MM.1S (cell line): Measurements from ENCODE around the gene FBLN2.

Experiments
- DNase-seq: peaks from one replicate; pipeline ENCODE4 v3.0.0-alpha.2; 2015
- H2AFZ ChIP-seq: fragments of 300-600 bp; sonication (generic); 2 replicates; pipeline ENCODE4 v1.6.0; 2016; ENCODE audit warnings: antibody characterized with exemption, low read length
- H3F3A ChIP-seq: fragments of 300-600 bp; sonication (generic); 2 replicates; pipeline ENCODE4 v1.6.1; 2016; ENCODE audit warnings: mild to moderate bottlenecking, antibody characterized with exemption, low read length, moderate library complexity, mixed read lengths; ENCODE audit not compliant: insufficient read depth
- H3K27ac ChIP-seq: fragments of 300-600 bp; sonication (generic); 2 replicates; pipeline ENCODE4 v1.5.1; 2016; ENCODE audit warnings: mild to moderate bottlenecking, low read length
- H3K27me3 ChIP-seq: fragments of 300-600 bp; sonication (generic); replicated peaks from 2 replicates; pipeline ENCODE4 v1.6.0; 2016; ENCODE audit warnings: low read length; ENCODE audit not compliant: insufficient read depth
- H3K36me3 ChIP-seq: fragments of 300-600 bp; sonication (generic); replicated peaks from 2 replicates; pipeline ENCODE4 v1.6.1; 2016; ENCODE audit warnings: mild to moderate bottlenecking, low read length, mixed read lengths; ENCODE audit not compliant: insufficient read depth
- H3K4me1 ChIP-seq: fragments of 300-600 bp; sonication (generic); 2 replicates; pipeline ENCODE4 v1.6.1; 2016; ENCODE audit warnings: low read length, mixed read lengths
- H3K4me2 ChIP-seq: fragments of 300-600 bp; sonication (generic); 2 replicates; pipeline ENCODE4 v1.6.0; 2016; ENCODE audit warnings: low read depth, low read length
- H3K4me3 ChIP-seq: fragments of 300-600 bp; sonication (generic); 2 replicates; pipeline ENCODE4 v1.5.1; 2016; ENCODE audit warnings: low read length, mixed read lengths
- H3K79me2 ChIP-seq: fragments of 300-600 bp; sonication (generic); 2 replicates; pipeline ENCODE4 v1.6.1; 2016; ENCODE audit warnings: mixed run types, low read length, mixed read lengths
- H3K9ac ChIP-seq: fragments of 300-600 bp; sonication (generic); 2 replicates; pipeline ENCODE4 v1.6.1; 2016; ENCODE audit warnings: low read length, mixed read lengths
- H3K9me2 ChIP-seq: fragments of 300-600 bp; sonication (generic); replicated peaks from 2 replicates; pipeline ENCODE4 v1.6.1; 2016; ENCODE audit warnings: mild to moderate bottlenecking, low read length, mixed read lengths; ENCODE audit not compliant: insufficient read depth
- H3K9me3 ChIP-seq: fragments of 300-600 bp; sonication (generic); replicated peaks from 2 replicates; pipeline ENCODE4 v1.6.1; 2016; ENCODE audit warnings: mild to moderate bottlenecking, low read length, mixed read lengths; ENCODE audit not compliant: insufficient read depth
- H4K20me1 ChIP-seq: fragments of 300-600 bp; sonication (generic); 2 replicates; pipeline ENCODE4 v1.6.1; 2016; ENCODE audit warnings: mild to moderate bottlenecking, low read length, moderate library complexity, mixed read lengths; ENCODE audit not compliant: insufficient read depth
- CTCF ChIP-seq: fragments of 300-600 bp; sonication (generic); IDR thresholded peaks from 2 replicates; pipeline ENCODE4 v1.5.1; 2016; ENCODE audit warnings: antibody characterized with exemption, low read length, mixed read lengths
- EZH2 ChIP-seq: fragments of 300-600 bp; sonication (generic); optimal IDR thresholded peaks from 2 replicates; pipeline ENCODE3; 2017; ENCODE audit warnings: low read depth, mild to moderate bottlenecking, antibody characterized with exemption, low read length, mixed read lengths
- EZH2phosphoT487 ChIP-seq: fragments of 300-600 bp; sonication (generic); IDR thresholded peaks from 2 replicates; pipeline ENCODE4 v1.6.1; 2018; ENCODE audit warnings: antibody characterized with exemption, low read length

Gene FBLN2

GRCh38 chr3:13563321-13563720, 14.4 kb downstream of the FBLN2 start:
- no peak for DNase-seq
- no peaks in the 10 kb centered on the region for H3K79me2 ChIP-seq
- no peaks in the 10 kb centered on the region for H3F3A ChIP-seq
- no peaks in the 10 kb centered on the region for H3K9me3 ChIP-seq
- H3K27me3 ChIP-seq: peaks cover 79% of the 10 kb centered on the region
- H3K4me2 ChIP-seq: no peak overlapping the region
- H4K20me1 ChIP-seq: no peaks in the 10 kb centered on the region
- TF ChIP-seq EZH2phosphoT487 (no peak), EZH2 (no peak), CTCF (no peak)
- H2AFZ ChIP-seq: no peak overlapping the region
- no peak overlapping the region for H3K27ac ChIP-seq
- H3K36me3 ChIP-seq: no peaks in the 10 kb centered on the region
- no peak overlapping the region for H3K9ac ChIP-seq
- no peaks in the 10 kb centered on the region for H3K9me2 ChIP-seq
- H3K4me1 ChIP-seq: no peaks in the 10 kb centered on the region
- no peak overlapping the region for H3K4me3 ChIP-seq

- no peaks in the 10 kb centered on the region for H4K20me1 ChIP-seq
- no peaks in the 10 kb centered on the region for H3K9me2 ChIP-seq
- no peak overlapping the region for H3K9ac ChIP-seq
- no peaks in the 10 kb centered on the region for H3K4me1 ChIP-seq
- no peaks in the 10 kb centered on the region for H3K36me3 ChIP-seq
- no peak overlapping the region for H2AFZ ChIP-seq
- H3F3A ChIP-seq: no peaks in the 10 kb centered on the region
- no peak for DNase-seq
- H3K4me3 ChIP-seq: no peak overlapping the region
- H3K27me3 ChIP-seq: peaks cover 82% of the 10 kb centered on the region
- H3K27ac ChIP-seq: no peak overlapping the region
- H3K79me2 ChIP-seq: no peaks in the 10 kb centered on the region
- TF ChIP-seq EZH2: no peak
- TF ChIP-seq EZH2phosphoT487: no peak
- no peak for TF ChIP-seq CTCF
- H3K9me3 ChIP-seq: no peaks in the 10 kb centered on the region
- no peak overlapping the region for H3K4me2 ChIP-seq
Measured at GRCh38 chr3:13563911-13564310, 15.0 kb downstream of the FBLN2 start.

- Histone ChIP-seq H3K4me2 (no peak overlapping the region), H3K27me3 (peaks cover 82% of the 10 kb centered on the region), H3K4me3 (no peak overlapping the region), H3K9me3 (no peaks in the 10 kb centered on the region), H4K20me1 (no peaks in the 10 kb centered on the region), H3K27ac (no peak overlapping the region), H3K79me2 (no peaks in the 10 kb centered on the region), H2AFZ (no peak overlapping the region), H3K9me2 (no peaks in the 10 kb centered on the region), H3F3A (no peaks in the 10 kb centered on the region), H3K9ac (no peak overlapping the region), H3K36me3 (no peaks in the 10 kb centered on the region), H3K4me1 (no peaks in the 10 kb centered on the region)
- TF ChIP-seq EZH2: no peak
- TF ChIP-seq EZH2phosphoT487: no peak
- no peak for TF ChIP-seq CTCF
- no peak for DNase-seq
Measured at GRCh38 chr3:13564751-13565560, 16.0 kb downstream of the FBLN2 start.
